NOMO-1 treated with DMSO at 0.1 percent for 48 hours (cell line): ENCODE results near the gene TTC7B.

Source experiments
- DNase-seq: peaks from one replicate; lab custom pipeline; 2025; ENCODE audit not compliant: unreplicated experiment; lab: John Stamatoyannopoulos, UW

TTC7B gene

GRCh38 chr14:90742729-90743128 lies 73.5 kb downstream of the TTC7B start:
- no peak for DNase-seq

GRCh38 chr14:90742252-90742651 lies 74.0 kb downstream of the TTC7B start:
- no peak for DNase-seq

DNA sequence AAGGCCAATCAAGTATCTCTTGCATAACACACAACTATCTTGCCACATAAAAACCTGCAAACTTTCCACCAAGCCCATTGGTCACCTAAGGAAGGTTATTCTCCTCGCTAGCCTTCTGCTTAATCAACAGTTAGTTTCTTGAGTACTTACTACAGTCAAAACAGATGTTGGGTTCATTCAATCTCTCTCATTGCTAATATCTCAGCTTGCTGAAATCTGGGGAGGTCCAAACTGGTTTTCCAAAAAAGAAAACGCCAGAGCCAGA lies 74.6 kb downstream of the TTC7B start:
- DNase-seq, result no peak

GRCh38 chr14:90740946-90741681 lies 75.1 kb downstream of the TTC7B start:
- no peak for DNase-seq

GRCh38 chr14:90740081-90740480 lies 76.1 kb downstream of the TTC7B start:
- DNase-seq, result no peak

DNA sequence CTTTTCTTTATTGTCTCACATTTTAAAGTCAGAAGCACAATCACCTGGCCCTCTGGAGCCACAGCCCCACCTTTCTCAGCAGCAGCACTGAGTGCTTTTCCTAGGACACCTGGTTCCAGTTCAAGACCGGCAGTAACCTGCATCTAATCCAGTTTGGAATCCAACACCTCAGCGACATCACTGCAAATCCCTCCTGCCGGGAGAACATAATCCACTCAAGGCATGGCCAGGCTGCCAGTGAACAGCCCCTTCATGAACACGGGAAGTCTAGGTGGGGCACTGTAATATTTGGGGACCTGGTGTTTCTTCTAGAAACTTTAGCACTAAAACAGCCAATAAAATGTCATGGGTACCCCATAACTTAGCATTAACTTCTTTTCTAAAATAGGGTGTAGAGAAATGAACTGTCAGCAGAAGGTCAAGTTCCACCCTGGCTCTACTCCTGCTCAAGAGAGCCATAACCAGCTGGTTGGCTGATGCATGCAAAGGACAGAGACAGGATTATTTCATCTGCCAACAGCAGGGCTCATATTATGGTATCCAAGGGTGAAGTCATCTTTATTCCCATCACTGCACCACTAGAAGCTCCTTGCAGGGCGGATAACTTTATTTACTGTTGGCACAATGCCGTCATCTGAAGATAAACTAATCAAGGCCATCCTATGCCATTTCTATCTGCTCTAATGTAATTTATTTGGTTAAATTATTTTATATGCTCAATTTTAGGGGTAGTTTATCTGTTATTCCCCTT lies 76.7 kb downstream of the TTC7B start:
- no peak for DNase-seq

DNA sequence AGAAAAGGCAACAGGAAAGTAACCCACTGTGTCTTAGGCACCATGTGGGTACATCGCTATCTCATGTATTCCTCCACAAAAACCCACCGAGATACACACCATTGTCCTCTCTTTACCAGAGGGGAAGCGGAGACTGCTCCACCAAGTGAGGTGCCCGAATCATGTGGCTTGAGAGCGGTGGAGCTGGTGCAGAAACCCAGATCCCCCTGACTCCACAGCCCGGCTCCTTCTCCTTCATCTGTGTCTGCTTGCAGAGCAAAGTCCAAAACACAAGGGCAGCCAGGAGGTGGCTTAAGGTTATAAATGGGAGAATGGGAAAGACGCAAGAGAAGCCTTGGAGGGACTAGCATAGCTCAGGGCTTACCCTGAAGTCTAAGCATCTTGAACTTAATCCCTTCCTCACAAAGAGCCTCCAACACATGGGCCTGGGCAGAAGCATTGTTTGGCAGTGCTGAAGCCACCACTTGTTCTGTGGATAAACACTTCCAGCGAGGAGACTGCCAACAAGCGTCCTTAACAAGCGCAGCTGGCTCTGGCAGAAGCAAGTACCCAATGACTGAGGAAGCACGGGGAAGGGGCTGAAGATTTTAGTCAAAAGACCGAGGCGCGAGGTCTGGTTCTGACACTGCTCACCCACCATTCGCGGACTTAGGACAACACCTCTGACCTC lies 83.0 kb downstream of the TTC7B start:
- no peak for DNase-seq

- DNase-seq, result no peak
Observed at GRCh38 chr14:90732718-90733117, 83.5 kb downstream of the TTC7B start.

- DNase-seq, result peak; percentile 80
Observed at GRCh38 chr14:90732139-90732538, 84.1 kb downstream of the TTC7B start.

- DNase-seq, result no peak
Observed at GRCh38 chr14:90731487-90731886, 84.7 kb downstream of the TTC7B start.

- DNase-seq, result no peak
Observed at GRCh38 chr14:90730206-90730766, 85.9 kb downstream of the TTC7B start.

- DNase-seq, result no peak
Observed at GRCh38 chr14:90728951-90729350, 87.3 kb downstream of the TTC7B start.

GRCh38 chr14:90727082-90727481 lies 89.1 kb downstream of the TTC7B start:
- DNase-seq, result no peak

GRCh38 chr14:90726656-90727055 lies 89.6 kb downstream of the TTC7B start:
- DNase-seq, result no peak

- no peak for DNase-seq
Observed at GRCh38 chr14:90724866-90725265, 91.4 kb downstream of the TTC7B start.

- DNase-seq, result peak; percentile 67
Observed at GRCh38 chr14:90722590-90722989, 93.6 kb downstream of the TTC7B start.

GRCh38 chr14:90721619-90722305 lies 94.5 kb downstream of the TTC7B start:
- DNase-seq, result peak; percentile 28

GRCh38 chr14:90720832-90721231 lies 95.4 kb downstream of the TTC7B start:
- no peak for DNase-seq

- no peak for DNase-seq
Observed at GRCh38 chr14:90720336-90720735, 95.9 kb downstream of the TTC7B start.

DNA sequence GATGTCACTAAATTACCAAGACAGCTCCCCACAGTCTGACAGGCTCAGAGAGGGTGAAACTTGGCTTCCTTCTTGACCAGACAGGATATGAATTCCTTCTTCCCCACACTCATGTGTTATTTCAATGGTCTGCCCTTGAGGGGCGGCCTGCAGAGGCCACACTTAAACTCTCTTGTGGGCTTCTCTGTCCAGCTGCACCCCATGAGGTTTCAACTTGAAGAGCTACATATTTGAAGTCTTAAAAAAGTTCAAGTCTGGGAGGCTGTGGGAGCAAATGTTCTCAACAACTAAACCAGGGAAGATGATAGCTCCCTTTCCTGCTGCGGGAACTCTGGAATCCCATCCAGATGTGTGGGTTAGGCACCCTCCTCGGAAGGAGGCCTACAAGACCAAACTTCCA lies 98.3 kb downstream of the TTC7B start:
- DNase-seq, result no peak

- no peak for DNase-seq
Observed at GRCh38 chr14:90715993-90716392, 100.2 kb downstream of the TTC7B start.
